ENCODE measurements around the gene MRPL58.
"Not testable (repeated sequence)": the region's sequence is repeated elsewhere in the genome, so short reads cannot be mapped to it uniquely, and the experiment has no call there.

The MRPL58 gene

DNA sequence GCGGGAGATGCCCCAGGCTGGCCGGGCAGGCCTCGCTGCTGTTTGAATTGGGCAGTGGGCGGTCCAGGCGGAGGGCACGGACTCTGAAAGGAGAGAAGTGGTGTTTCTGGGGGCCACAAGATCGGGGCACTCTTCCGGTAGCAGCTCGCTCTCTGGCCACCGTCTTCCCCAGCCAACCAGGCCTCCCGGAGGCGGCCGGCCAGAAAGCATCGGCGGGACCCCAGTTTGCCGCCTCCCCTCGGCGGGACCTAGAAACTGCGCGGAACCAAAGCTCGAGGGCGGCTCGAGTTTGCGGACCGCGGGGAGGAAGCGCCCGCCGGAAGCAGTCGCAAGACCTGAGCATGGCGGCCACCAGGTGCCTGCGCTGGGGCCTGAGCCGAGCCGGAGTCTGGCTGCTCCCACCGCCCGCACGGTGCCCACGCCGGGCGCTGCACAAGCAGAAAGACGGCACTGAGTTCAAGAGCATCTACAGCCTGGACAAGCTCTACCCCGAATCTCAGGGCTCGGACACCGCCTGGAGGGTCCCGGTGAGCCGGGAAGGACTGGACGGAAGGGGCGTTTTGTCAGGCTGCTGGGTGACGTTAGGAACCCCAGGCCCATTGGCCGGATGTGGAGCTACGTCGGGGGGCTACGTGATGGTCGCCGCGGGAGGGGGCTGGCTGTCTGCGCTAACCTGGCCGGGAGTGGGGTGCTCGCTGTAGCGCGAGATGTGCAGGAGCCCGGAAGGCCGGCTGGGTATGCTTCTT lies at the start of gene MRPL58:
Gene MRPL58 (plus strand): TSS at position 325 of the 746 bp plus-strand sequence. CDS start 17 bp downstream, at position 342.
- H3K27ac Mint-ChIP-seq = peak within 1 kb of the TSS; percentile 84
- H3K36me3 Mint-ChIP-seq (ENCODE audit: low read depth) = peaks cover 12% of the 10 kb centered on the region
- peak within 1 kb of the TSS; percentile 93 for H3K4me3 Mint-ChIP-seq
- H3K4me1 Mint-ChIP-seq (ENCODE audit: low read depth) = peaks cover 21% of the 10 kb centered on the region
- H3K9me3 Mint-ChIP-seq = no peaks in the 10 kb centered on the region
- no peaks in the 10 kb centered on the region for H3K27me3 Mint-ChIP-seq (ENCODE audit: low read depth)

DNA sequence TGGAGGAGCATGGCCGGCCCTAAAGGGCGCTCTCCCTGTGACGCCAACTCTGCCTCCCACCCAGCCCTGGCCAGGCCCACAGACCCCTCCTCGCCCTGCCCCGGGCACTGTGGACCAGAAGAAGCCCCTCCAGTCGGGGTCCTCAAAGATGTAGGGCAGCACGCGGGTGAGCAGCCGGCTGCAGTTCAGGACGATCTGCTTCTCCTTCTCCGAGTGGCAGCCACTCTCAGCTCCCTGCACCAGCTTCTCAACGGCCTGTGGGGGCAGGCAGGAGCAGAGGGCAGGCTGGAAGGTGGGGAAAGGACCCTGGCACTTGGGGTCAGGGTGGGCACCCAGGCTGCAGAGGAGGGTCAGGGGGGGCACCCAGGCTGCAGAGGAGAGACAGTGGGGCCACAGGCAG lies 48.8 kb upstream of the MRPL58 start:
- no peak overlapping the region for H3K27ac Mint-ChIP-seq
- peaks cover 3% of the 10 kb centered on the region for H3K27me3 Mint-ChIP-seq (ENCODE audit: low read depth)
- H3K36me3 Mint-ChIP-seq (ENCODE audit: low read depth) = no peaks in the 10 kb centered on the region
- H3K4me1 Mint-ChIP-seq (ENCODE audit: low read depth) = peaks cover 6% of the 10 kb centered on the region
- no peaks in the 10 kb centered on the region for H3K9me3 Mint-ChIP-seq
- H3K4me3 Mint-ChIP-seq = no peak overlapping the region

DNA sequence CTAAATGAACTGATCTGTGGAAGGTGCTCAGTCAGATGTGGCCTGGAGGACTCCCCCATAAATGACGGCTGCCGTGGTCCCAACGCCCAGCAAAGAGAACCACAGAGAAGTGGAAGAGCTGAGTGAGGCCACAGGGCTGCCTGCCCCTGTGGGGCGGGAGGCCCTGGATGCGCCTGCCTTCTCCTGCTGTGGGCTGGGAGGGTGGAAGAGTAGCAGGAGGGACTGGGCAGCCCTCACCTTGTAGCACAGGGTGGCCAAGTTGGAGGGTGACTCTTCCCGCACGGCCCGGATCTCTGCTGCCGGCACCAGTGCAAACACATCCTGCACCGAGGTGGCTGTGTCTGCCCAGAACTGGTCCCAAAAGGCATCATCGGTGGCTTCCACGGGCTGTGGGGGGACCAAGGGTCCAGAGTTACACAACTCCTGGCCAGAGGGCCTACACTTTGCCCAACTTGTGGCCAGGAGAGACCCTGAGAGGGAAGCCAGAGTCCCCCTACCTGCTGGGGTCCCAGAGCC lies 48.2 kb upstream of the MRPL58 start:
- Mint-ChIP-seq H3K36me3 (ENCODE audit: low read depth) (no peaks in the 10 kb centered on the region), H3K9me3 (no peaks in the 10 kb centered on the region), H3K27me3 (ENCODE audit: low read depth) (peaks cover 3% of the 10 kb centered on the region), H3K4me3 (no peak overlapping the region), H3K27ac (no peak overlapping the region), H3K4me1 (ENCODE audit: low read depth) (peaks cover 6% of the 10 kb centered on the region)

DNA sequence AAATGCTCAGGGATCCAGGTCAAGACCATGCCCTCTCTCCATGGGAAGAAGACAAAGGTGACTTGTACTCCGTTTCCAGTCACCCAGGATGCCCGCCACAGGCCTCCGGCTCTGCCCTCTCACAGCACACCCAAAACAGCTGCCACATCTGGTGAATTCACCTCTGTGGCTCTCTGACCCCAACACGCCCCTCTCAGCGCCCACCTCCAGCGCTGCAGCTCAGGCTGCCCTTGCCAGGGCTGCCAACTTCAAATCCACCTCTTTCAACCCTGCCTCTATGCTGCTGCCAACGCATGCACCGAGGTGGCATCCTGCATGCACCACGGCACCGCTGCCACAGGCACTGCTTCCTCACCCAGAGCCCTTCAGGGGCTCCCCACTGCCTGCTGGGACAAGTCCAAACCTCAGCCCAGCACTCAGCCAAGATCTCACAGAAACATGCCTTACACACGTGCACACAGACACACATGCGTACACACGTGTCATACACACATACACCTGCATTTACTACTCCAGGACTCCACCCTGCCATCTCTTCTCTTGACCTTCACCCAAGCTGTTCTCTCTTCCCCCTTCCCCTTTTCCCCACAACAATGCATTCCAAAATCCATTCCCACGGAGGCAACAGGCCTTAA lies 47.4 kb upstream of the MRPL58 start:
- H3K27ac Mint-ChIP-seq = no peak overlapping the region
- peaks cover 4% of the 10 kb centered on the region for H3K27me3 Mint-ChIP-seq (ENCODE audit: low read depth)
- H3K9me3 Mint-ChIP-seq = no peaks in the 10 kb centered on the region
- no peak overlapping the region for H3K4me3 Mint-ChIP-seq
- peaks cover 6% of the 10 kb centered on the region for H3K4me1 Mint-ChIP-seq (ENCODE audit: low read depth)
- no peaks in the 10 kb centered on the region for H3K36me3 Mint-ChIP-seq (ENCODE audit: low read depth)

DNA sequence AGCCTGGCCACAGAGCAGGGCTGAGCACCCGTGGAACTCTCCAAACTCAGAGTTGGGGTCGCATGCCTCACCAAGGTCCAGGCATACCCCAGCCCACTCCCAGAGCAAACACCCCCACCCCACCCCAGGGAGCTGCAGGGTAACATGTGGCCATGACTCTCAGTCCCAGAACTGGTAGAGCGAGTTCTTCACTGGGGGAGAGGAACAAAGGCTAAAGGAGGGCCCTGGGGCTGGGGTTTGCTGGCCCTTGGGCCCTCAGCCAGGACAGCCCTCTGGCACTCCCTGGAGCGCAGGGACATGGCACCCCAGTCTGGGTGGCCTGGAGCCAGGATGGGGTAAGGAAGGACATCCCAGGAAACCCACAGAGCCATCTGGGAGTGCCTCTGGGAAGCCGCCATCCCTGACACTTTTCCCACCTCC lies 44.1 kb upstream of the MRPL58 start:
- Mint-ChIP-seq H3K36me3 (ENCODE audit: low read depth) (no peaks in the 10 kb centered on the region), H3K9me3 (no peaks in the 10 kb centered on the region), H3K27ac (no peak overlapping the region), H3K4me3 (no peak overlapping the region), H3K27me3 (ENCODE audit: low read depth) (peaks cover 28% of the 10 kb centered on the region), H3K4me1 (ENCODE audit: low read depth) (peaks cover 6% of the 10 kb centered on the region)

DNA sequence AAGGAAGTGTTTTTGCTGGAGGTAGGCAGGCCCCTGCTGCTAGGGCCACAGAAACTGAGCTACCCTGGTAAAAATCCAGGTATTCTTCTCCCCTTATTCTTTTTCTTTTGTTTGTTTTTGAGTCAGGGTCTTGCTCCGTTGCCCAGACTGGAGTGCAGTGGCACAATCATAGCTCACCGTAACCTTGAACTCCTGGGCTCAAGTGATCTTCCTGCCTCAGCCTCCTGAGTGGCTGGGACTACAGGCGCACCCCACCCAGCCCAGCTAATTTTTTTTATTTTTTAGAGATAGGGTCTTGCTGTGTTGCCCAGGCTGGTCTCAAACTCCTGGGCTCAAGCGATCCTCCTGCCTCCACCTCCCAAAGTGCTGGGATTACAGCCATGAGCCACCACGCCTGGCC lies 43.0 kb upstream of the MRPL58 start:
- H3K27ac Mint-ChIP-seq; H3K4me1 Mint-ChIP-seq (ENCODE audit: low read depth); H3K4me3 Mint-ChIP-seq; H3K36me3 Mint-ChIP-seq (ENCODE audit: low read depth); H3K9me3 Mint-ChIP-seq: not testable (repeated sequence)
- H3K27me3 Mint-ChIP-seq (ENCODE audit: low read depth) = peaks cover 34% of the 10 kb centered on the region

DNA sequence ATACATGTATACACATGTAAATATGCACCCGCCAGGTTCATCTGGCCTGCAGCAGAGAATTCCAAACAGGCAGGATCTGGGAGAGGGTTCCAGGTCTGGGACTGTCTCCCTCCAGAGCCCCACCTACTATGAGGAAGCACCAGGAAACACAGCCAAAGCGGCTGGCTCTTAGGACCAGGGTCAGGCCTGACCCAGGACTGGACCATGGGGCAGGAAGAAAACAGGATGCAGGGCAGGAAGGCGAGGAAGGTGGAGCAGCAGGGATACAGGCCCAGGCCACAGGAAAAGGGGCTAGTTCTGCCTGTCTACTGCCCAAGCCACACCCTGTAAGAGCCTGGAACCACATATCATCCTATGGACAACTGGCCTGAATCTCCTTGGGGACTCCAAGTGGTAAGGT lies 42.1 kb upstream of the MRPL58 start:
- H3K27ac Mint-ChIP-seq = no peak overlapping the region

DNA sequence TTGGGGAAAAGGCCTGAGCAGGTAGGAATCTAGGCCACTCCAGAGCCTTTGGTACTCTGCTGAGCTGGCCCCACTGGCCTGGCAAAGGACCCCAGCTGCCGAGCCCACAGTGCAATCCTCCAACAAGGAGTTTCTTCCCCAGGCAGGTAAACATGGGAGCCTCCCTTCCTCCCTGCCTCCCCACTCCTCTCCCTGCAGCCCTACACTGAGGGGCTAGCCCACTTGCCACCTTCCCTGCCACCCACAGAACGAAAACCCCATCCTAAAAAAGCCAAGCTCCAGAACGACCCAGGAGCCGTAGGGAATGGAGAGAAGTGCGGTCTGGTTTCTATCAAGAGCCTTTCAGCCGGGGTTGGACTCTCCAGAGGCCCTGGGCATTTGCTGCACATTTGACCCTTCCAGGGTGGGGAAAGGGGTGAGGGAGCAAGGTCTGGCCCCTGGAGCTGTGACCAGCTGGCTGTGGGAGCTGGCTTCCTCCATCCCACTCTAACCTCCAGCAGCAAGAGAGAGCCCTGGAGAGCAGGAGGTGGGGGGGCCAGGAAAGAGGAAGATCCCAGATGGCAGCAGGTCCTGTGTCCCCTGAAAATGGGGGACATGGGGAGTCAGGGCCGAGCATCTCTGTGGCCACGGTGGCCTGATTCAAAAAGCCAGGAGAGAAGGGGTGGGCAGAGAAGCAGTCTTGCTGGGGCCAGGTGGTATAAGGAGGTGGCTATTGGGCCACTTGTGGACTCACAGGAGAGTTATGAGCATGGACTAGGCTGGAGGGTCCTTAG lies 41.2 kb upstream of the MRPL58 start:
- Mint-ChIP-seq H3K4me1 (ENCODE audit: low read depth) (peaks cover 4% of the 10 kb centered on the region), H3K4me3 (peak overlapping the region; percentile 46), H3K27ac (no peak overlapping the region), H3K27me3 (ENCODE audit: low read depth) (peaks cover 44% of the 10 kb centered on the region), H3K9me3 (no peaks in the 10 kb centered on the region), H3K36me3 (ENCODE audit: low read depth) (no peaks in the 10 kb centered on the region)

More for the DNA sequence above, 42.1 kb upstream of the MRPL58 start:
- peaks cover 4% of the 10 kb centered on the region for H3K4me1 Mint-ChIP-seq (ENCODE audit: low read depth)
- H3K27me3 Mint-ChIP-seq (ENCODE audit: low read depth) = peaks cover 39% of the 10 kb centered on the region
- H3K9me3 Mint-ChIP-seq = no peaks in the 10 kb centered on the region
- H3K36me3 Mint-ChIP-seq (ENCODE audit: low read depth) = no peaks in the 10 kb centered on the region
- no peak overlapping the region for H3K4me3 Mint-ChIP-seq

DNA sequence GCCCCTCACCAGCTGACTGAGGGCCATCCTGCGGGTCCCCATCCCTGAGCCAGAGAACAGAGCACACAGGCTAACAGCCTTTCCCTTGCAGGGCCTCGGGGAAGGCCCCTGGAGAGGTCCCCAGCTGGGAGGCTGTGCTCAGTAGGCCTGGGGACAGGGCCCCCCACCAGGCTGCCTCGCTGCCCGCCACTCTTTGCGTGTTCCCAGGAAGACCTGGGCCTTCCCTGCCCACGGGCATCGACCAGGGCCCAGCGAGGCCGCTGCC lies 40.7 kb upstream of the MRPL58 start:
- peaks cover 44% of the 10 kb centered on the region for H3K27me3 Mint-ChIP-seq (ENCODE audit: low read depth)
- no peaks in the 10 kb centered on the region for H3K9me3 Mint-ChIP-seq
- H3K27ac Mint-ChIP-seq = no peak overlapping the region
- H3K4me3 Mint-ChIP-seq = peak overlapping the region; percentile 46
- H3K36me3 Mint-ChIP-seq (ENCODE audit: low read depth) = no peaks in the 10 kb centered on the region
- peaks cover 4% of the 10 kb centered on the region for H3K4me1 Mint-ChIP-seq (ENCODE audit: low read depth)

DNA sequence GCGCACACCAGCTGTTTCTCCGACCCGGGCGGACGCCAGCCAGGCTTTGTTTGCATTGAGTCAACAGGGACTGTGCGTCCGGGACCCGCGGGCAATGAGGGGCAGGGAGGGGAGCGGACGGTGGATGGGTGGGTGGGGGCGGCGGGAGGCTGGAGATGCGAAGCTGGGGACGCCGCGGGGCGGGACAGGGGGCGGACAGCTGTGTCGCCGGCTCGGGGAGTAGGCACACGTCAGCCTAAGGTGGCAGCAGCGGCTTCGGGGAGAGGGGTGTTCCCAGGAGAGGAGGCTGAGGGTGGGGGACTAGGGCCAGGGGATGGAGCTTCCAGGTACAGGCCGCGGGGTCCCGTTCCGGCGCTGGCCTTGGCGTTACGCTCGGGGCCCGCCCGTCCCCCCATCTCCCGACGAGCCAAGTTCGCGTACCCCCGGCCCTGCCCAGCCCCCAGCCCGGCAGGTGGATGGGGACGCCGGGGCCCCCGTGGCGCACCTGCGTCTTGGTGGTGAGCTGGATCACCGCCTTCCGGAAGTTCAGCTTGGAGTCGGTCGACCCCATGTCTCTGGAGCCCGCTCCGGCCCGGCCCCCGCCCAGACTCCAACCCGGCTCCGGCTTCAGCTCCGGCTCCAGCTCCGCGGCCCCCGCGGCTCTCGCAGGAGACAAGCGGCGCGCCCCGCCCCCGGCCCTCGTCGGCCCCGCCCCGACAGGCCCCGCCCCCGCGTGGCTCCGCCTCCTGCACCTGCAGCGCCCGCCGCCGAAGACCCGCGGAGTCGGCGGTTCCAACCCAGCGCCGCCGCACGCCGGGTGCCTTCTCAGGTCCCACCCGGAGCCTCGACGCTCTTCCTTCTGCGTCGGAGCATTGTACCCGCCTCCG lies 40.1 kb upstream of the MRPL58 start, which contains the start of gene HID1:
Gene HID1 (minus strand): TSS at position 653 of the 866 bp plus-strand sequence. CDS start 103 bp downstream, at position 550.
- Mint-ChIP-seq H3K4me1 (ENCODE audit: low read depth) (peaks cover 4% of the 10 kb centered on the region), H3K4me3 (peak within 1 kb of the TSS; percentile 87), H3K9me3 (no peaks in the 10 kb centered on the region), H3K27ac (no peak within 1 kb of the TSS), H3K36me3 (ENCODE audit: low read depth) (no peaks in the 10 kb centered on the region), H3K27me3 (ENCODE audit: low read depth) (peaks cover 44% of the 10 kb centered on the region)

DNA sequence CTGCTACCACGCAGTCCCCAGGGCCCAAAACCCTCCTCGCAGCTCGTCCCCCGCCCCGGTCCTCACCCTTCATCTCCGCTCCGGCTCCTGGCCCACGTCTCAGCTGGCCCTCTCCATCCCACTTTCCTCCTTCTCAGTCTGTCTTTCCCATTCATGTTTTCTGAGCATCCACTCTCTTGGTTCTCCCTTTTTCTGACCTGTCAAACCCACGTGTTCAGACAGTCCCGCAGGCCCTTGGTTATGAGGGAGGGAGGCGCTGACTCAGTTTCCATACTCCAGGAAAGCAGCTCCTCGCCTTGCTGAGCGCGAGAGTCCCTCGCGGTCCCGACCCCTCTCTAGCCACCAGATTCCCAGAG lies 39.5 kb upstream of the MRPL58 start:
- Mint-ChIP-seq H3K4me1 (ENCODE audit: low read depth) (peaks cover 4% of the 10 kb centered on the region), H3K27me3 (ENCODE audit: low read depth) (peaks cover 49% of the 10 kb centered on the region), H3K4me3 (peak overlapping the region; percentile 87), H3K9me3 (no peaks in the 10 kb centered on the region), H3K27ac (no peak overlapping the region), H3K36me3 (ENCODE audit: low read depth) (no peaks in the 10 kb centered on the region)

DNA sequence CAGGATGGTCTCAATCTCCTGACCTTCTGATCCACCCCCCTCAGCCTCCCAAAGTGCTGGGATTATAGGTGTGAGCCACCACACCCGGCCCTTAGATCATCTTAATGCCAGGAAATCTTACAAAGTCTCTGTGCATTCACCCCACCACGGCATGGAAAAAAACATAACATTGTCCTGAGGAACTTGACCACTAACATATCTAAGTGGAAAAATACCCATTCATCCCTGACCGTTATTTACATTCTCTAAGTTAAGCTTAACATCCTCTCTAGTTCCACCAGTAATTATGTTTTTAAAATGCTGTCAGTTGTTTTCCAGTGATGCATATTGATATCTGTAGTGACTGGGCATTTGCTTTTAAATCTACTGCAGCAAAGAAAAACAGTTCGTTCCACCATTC lies 36.5 kb upstream of the MRPL58 start:
- peaks cover 56% of the 10 kb centered on the region for H3K27me3 Mint-ChIP-seq (ENCODE audit: low read depth)
- H3K9me3 Mint-ChIP-seq = no peaks in the 10 kb centered on the region
- peaks cover 4% of the 10 kb centered on the region for H3K4me1 Mint-ChIP-seq (ENCODE audit: low read depth)
- H3K36me3 Mint-ChIP-seq (ENCODE audit: low read depth) = no peaks in the 10 kb centered on the region
- H3K27ac Mint-ChIP-seq = no peak overlapping the region
- H3K4me3 Mint-ChIP-seq = no peak overlapping the region

DNA sequence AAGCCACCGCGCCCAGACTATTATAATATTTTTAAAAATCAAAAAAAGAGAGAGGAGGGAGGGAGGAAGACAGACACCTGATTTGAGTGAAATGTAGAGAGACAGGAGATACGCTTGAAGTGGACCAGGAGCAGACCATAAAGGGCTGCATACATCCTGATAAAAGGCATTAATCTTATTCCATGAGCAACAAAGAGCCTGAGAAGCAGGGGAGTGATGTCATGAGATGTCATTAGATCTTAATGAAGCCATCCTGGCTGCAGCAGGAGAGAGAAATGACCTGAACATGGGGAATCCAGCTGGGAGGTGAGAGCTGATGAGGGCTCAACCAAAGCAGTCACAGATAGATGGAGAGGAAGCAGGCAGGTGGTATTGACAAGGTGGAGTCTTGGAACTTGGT lies 34.7 kb upstream of the MRPL58 start:
- H3K9me3 Mint-ChIP-seq = no peaks in the 10 kb centered on the region
- H3K36me3 Mint-ChIP-seq (ENCODE audit: low read depth) = no peaks in the 10 kb centered on the region
- H3K4me3 Mint-ChIP-seq = no peak overlapping the region
- peaks cover 11% of the 10 kb centered on the region for H3K4me1 Mint-ChIP-seq (ENCODE audit: low read depth)
- H3K27me3 Mint-ChIP-seq (ENCODE audit: low read depth) = peaks cover 52% of the 10 kb centered on the region
- H3K27ac Mint-ChIP-seq = no peak overlapping the region

DNA sequence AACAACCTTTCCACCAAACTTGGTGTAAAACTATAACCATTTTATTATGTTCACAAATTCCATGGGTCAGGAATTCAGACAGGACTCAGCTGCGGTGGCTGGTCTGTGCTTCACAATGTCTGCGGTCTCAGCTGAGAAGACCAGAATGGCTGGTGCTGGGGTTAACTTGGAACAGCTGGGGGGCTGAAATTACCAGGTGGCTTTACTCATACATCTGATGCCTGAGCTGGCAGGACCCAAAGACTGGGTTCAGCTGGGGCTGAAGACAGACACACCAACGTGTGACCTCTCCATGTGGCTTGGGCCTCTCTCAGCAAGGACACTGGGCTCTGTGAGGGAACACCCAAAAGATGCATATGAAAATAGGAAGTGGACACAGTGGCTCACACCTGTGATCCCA lies 34.2 kb upstream of the MRPL58 start:
- H3K36me3 Mint-ChIP-seq (ENCODE audit: low read depth) = no peaks in the 10 kb centered on the region
- no peaks in the 10 kb centered on the region for H3K9me3 Mint-ChIP-seq
- no peak overlapping the region for H3K27ac Mint-ChIP-seq
- peaks cover 8% of the 10 kb centered on the region for H3K4me1 Mint-ChIP-seq (ENCODE audit: low read depth)
- H3K4me3 Mint-ChIP-seq = no peak overlapping the region
- H3K27me3 Mint-ChIP-seq (ENCODE audit: low read depth) = peaks cover 48% of the 10 kb centered on the region
